ENCODE data around the gene EFCAB3. TPM values are rescaled to one million over a fixed set of nuclear protein-coding genes. Genes with fewer than 3 reads are reported as not detected.

Gene EFCAB3
- polyA plus RNA-seq, 2 of the 4 experiments (the other 2 are of a cell fraction): not detected

GRCh38 chr17:62381561-62381960 is 1.2 kb downstream of the EFCAB3 start:
- ChIA-PET POLR2A (no interaction called here), CTCF (no interaction called here)
- WGBS (ENCODE audit: missing lambda C conversion rate): 70% methylated on average over 18 of the region's 18 CpGs
- no peak overlapping the region for H3K4me2 ChIP-seq
- no peak for FAIRE-seq
- no peak for DNase-seq (ENCODE audit: low read depth in 1 of 2, low spot score in 1 of 2)
- no peak overlapping the region for H3K4me3 ChIP-seq
- no peaks in the 10 kb centered on the region for H3K4me1 ChIP-seq
- no peak for ATAC-seq
- TF ChIP-seq EP300 (IDR thresholded peaks at IDR 0.05) (no peak), TFCP2L1 (CRISPR knock-in tag; IDR thresholded peaks at IDR 0.05) (no peak), RFX5 (IDR thresholded peaks at IDR 0.05) (no peak)
- no peak overlapping the region for H3K27ac ChIP-seq
- no peaks in the 10 kb centered on the region for H3K9me3 ChIP-seq

DNA sequence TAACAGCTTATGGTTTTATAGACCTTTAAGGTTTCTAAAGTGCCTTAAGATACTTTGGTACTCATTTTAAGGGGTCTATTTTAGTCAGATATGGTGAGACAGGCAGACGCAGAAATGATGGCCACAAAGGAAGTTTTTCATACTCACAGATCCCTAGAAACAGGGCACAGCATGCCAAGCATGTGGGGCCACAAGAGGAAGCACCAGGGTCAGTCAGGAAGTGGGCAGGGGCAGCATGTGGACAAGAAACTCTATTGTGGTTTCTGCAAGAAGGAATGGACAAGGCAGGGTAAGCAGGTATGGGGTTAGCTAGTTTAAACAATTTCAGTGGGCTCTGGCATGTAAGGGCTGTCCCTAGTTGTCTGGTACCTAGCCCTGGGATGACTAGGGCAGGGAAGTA is 8.5 kb downstream of the EFCAB3 start:
- ChIA-PET POLR2A (no interaction called here), CTCF (no interaction called here)
- 34% methylated on average over 1 of the region's 1 CpG for WGBS (ENCODE audit: missing lambda C conversion rate)
- Histone ChIP-seq H3K9me3 (no peaks in the 10 kb centered on the region), H3K4me2 (no peak overlapping the region), H3K27ac (no peak overlapping the region), H3K4me1 (no peaks in the 10 kb centered on the region), H3K4me3 (no peak overlapping the region)
- TF ChIP-seq HOXA7 (CRISPR knock-in tag; IDR thresholded peaks at IDR 0.05) (no peak), CBX8 (IDR thresholded peaks at IDR 0.05) (no peak), HOXB5 (CRISPR knock-in tag; IDR thresholded peaks at IDR 0.05) (no peak), KDM5A (IDR thresholded peaks at IDR 0.05) (no peak), CBX2 (IDR thresholded peaks at IDR 0.05; ENCODE audit: borderline replicate concordance, low read depth) (no peak), ZC3H11A (IDR thresholded peaks at IDR 0.05) (no peak), CEBPB (IDR thresholded peaks at IDR 0.05) (no peak), ELK1 (IDR thresholded peaks at IDR 0.05; ENCODE audit: low read depth, low read length) (no peak), EP300 (IDR thresholded peaks at IDR 0.05) (no peak), SREBF2 (IDR thresholded peaks at IDR 0.05) (no peak), RARB (CRISPR knock-in tag; IDR thresholded peaks at IDR 0.05) (no peak), POLR2A (IDR thresholded peaks at IDR 0.05; ENCODE audit: low read length) (no peak), FOSL2 (IDR thresholded peaks at IDR 0.05) (no peak), FOSL2 (CRISPR knock-in tag; IDR thresholded peaks at IDR 0.05) (no peak), BHLHE40 (IDR thresholded peaks at IDR 0.05; ENCODE audit: low read depth, low read length) (no peak), POLR2AphosphoS2 (conservative IDR thresholded peaks at IDR 0.05; ENCODE audit: low read length) (no peak), FOXS1 (CRISPR knock-in tag; IDR thresholded peaks at IDR 0.05) (no peak), MYC (IDR thresholded peaks at IDR 0.05; ENCODE audit: borderline replicate concordance, low read length) (no peak), CHD2 (IDR thresholded peaks at IDR 0.05; ENCODE audit: low read length, partially characterized antibody) (no peak)
- TF ChIP-seq, protein P1, sequence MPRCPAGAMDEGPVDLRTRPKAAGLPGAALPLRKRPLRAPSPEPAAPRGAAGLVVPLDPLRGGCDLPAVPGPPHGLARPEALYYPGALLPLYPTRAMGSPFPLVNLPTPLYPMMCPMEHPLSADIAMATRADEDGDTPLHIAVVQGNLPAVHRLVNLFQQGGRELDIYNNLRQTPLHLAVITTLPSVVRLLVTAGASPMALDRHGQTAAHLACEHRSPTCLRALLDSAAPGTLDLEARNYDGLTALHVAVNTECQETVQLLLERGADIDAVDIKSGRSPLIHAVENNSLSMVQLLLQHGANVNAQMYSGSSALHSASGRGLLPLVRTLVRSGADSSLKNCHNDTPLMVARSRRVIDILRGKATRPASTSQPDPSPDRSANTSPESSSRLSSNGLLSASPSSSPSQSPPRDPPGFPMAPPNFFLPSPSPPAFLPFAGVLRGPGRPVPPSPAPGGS (IDR thresholded peaks at IDR 0.05): no peak
- TF ChIP-seq, protein P2, sequence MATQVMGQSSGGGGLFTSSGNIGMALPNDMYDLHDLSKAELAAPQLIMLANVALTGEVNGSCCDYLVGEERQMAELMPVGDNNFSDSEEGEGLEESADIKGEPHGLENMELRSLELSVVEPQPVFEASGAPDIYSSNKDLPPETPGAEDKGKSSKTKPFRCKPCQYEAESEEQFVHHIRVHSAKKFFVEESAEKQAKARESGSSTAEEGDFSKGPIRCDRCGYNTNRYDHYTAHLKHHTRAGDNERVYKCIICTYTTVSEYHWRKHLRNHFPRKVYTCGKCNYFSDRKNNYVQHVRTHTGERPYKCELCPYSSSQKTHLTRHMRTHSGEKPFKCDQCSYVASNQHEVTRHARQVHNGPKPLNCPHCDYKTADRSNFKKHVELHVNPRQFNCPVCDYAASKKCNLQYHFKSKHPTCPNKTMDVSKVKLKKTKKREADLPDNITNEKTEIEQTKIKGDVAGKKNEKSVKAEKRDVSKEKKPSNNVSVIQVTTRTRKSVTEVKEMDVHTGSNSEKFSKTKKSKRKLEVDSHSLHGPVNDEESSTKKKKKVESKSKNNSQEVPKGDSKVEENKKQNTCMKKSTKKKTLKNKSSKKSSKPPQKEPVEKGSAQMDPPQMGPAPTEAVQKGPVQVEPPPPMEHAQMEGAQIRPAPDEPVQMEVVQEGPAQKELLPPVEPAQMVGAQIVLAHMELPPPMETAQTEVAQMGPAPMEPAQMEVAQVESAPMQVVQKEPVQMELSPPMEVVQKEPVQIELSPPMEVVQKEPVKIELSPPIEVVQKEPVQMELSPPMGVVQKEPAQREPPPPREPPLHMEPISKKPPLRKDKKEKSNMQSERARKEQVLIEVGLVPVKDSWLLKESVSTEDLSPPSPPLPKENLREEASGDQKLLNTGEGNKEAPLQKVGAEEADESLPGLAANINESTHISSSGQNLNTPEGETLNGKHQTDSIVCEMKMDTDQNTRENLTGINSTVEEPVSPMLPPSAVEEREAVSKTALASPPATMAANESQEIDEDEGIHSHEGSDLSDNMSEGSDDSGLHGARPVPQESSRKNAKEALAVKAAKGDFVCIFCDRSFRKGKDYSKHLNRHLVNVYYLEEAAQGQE (IDR thresholded peaks at IDR 0.05): no peak
- FAIRE-seq (peak; percentile 7), DNase-seq (ENCODE audit: low read depth in 1 of 2, low spot score in 1 of 2) (no peak), ATAC-seq (no peak)

Measured in A549 (cell line).